GM19043 (cell line): Measurements from ENCODE around the gene SEPTIN2.
"Not testable (repeated sequence)": the region's sequence is repeated elsewhere in the genome, so short reads cannot be mapped to it uniquely, and the experiment has no call there.

Experiments
- ATAC-seq: cut with Tn5 transposase; IDR thresholded peaks from one replicate; pipeline ENCODE4 v1.9.1; 2021; ENCODE audit warnings: low read depth; ENCODE audit not compliant: unreplicated experiment

The SEPTIN2 gene

GRCh38 chr2:241312082-241312481 is 3.6 kb upstream of the SEPTIN2 start:
- ATAC-seq, result no peak

- ATAC-seq, result no peak
Observed at GRCh38 chr2:241313543-241314095, 2.1 kb upstream of the SEPTIN2 start.

GRCh38 chr2:241314226-241315092 is 1.3 kb upstream of the SEPTIN2 start:
- no peak for ATAC-seq

- peak; percentile 54 for ATAC-seq
Observed at GRCh38 chr2:241315093-241315878, 439 bp upstream of the SEPTIN2 start, which contains the start of gene HDLBP. Gene HDLBP (minus strand): TSS chr2:241315672. CDS start chr2:241266869, 48,803 bp downstream.

GRCh38 chr2:241316825-241317224 is 1.1 kb downstream of the SEPTIN2 start:
- ATAC-seq, result no peak

GRCh38 chr2:241317391-241317790 is 1.7 kb downstream of the SEPTIN2 start:
- no peak for ATAC-seq

GRCh38 chr2:241318830-241319229 is 3.1 kb downstream of the SEPTIN2 start:
- not testable (repeated sequence) for ATAC-seq

- ATAC-seq, result no peak
Observed at GRCh38 chr2:241320394-241320793, 4.7 kb downstream of the SEPTIN2 start.

- no peak for ATAC-seq
Observed at GRCh38 chr2:241321033-241321432, 5.3 kb downstream of the SEPTIN2 start.

- ATAC-seq, result no peak
Observed at GRCh38 chr2:241321886-241322285, 6.2 kb downstream of the SEPTIN2 start.

- no peak for ATAC-seq
Observed at GRCh38 chr2:241323778-241324177, 8.1 kb downstream of the SEPTIN2 start.

GRCh38 chr2:241324775-241325174 is 9.1 kb downstream of the SEPTIN2 start:
- ATAC-seq, result no peak

- ATAC-seq, result no peak
Observed at GRCh38 chr2:241325257-241325656, 9.5 kb downstream of the SEPTIN2 start.

GRCh38 chr2:241329669-241330615 is 14.2 kb downstream of the SEPTIN2 start:
- no peak for ATAC-seq

- ATAC-seq, result no peak
Observed at GRCh38 chr2:241330616-241330981, 14.9 kb downstream of the SEPTIN2 start.

- no peak for ATAC-seq
Observed at GRCh38 chr2:241334813-241335212, 19.1 kb downstream of the SEPTIN2 start.

GRCh38 chr2:241339839-241340630 is 24.3 kb downstream of the SEPTIN2 start:
- no peak for ATAC-seq

GRCh38 chr2:241340631-241341163 is 25.0 kb downstream of the SEPTIN2 start:
- ATAC-seq, result no peak
